DOHH2 (cell line): ENCODE results near the gene PCCA.

Experiments
- H3F3A ChIP-seq: fragments of 200-600 bp; sonication (generic), shearing (Covaris generic); 2 replicates; pipeline ENCODE4 v1.6.0; 2016; ENCODE audit warnings: antibody characterized with exemption, mild to moderate bottlenecking; ENCODE audit not compliant: control insufficient read depth, insufficient read depth
- H3K27ac ChIP-seq: fragments of 200-600 bp; sonication (generic); 2 replicates; pipeline ENCODE4 v1.5.1; 2014; ENCODE audit warnings: low read depth, mild to moderate bottlenecking, low read length, moderate library complexity
- H3K27me3 ChIP-seq: fragments of 200-600 bp; sonication (generic); 2 replicates; pipeline ENCODE4 v1.6.1; 2014; ENCODE audit warnings: mild to moderate bottlenecking, low read length, mixed read lengths; ENCODE audit not compliant: control insufficient read depth
- H3K36me3 ChIP-seq: fragments of 200-600 bp; sonication (generic); 2 replicates; pipeline ENCODE4 v1.6.1; 2014; ENCODE audit warnings: mild to moderate bottlenecking, low read length, moderate library complexity, mixed read lengths; ENCODE audit not compliant: control insufficient read depth
- H3K4me1 ChIP-seq: fragments of 200-600 bp; sonication (generic); 2 replicates; pipeline ENCODE4 v1.6.1; 2014; ENCODE audit warnings: mild to moderate bottlenecking, low read length, mixed read lengths; ENCODE audit not compliant: control insufficient read depth
- H3K4me2 ChIP-seq: fragments of 200-600 bp; sonication (generic); 2 replicates; pipeline ENCODE4 v1.6.0; 2014; ENCODE audit warnings: mild to moderate bottlenecking, low read length, moderate library complexity
- H3K4me3 ChIP-seq: fragments of 200-600 bp; sonication (generic); 2 replicates; pipeline ENCODE4 v1.5.1; 2014; ENCODE audit warnings: mild to moderate bottlenecking, low read length, mixed read lengths
- H3K79me2 ChIP-seq: fragments of 200-600 bp; sonication (generic); 2 replicates; pipeline ENCODE4 v1.6.1; 2014; ENCODE audit warnings: mild to moderate bottlenecking, low read length, mixed read lengths; ENCODE audit not compliant: control insufficient read depth
- H3K9me2 ChIP-seq: fragments of 200-600 bp; sonication (generic); replicated peaks from 2 replicates; pipeline ENCODE4 v1.6.1; 2014; ENCODE audit warnings: mild to moderate bottlenecking, low read length, mixed read lengths; ENCODE audit not compliant: control insufficient read depth
- H3K9me3 ChIP-seq: fragments of 200-600 bp; sonication (generic); 2 replicates; pipeline ENCODE4 v1.6.1; 2014; ENCODE audit warnings: antibody characterized with exemption, low read length, mixed read lengths; ENCODE audit not compliant: control insufficient read depth, insufficient read depth
- H4K20me1 ChIP-seq: fragments of 200-600 bp; sonication (generic); 2 replicates; pipeline ENCODE4 v1.6.0; 2014; ENCODE audit warnings: low read depth, mild to moderate bottlenecking, antibody characterized with exemption, low read length, moderate library complexity; ENCODE audit not compliant: control insufficient read depth, insufficient read depth
- CTCF ChIP-seq: fragments of 200-600 bp; sonication (generic); IDR thresholded peaks from one replicate; pipeline ENCODE4 v1.5.1; 2014; ENCODE audit warnings: antibody characterized with exemption, mild to moderate bottlenecking, low read depth, low read length; ENCODE audit not compliant: poor library complexity, severe bottlenecking
- EZH2phosphoT487 ChIP-seq: fragments of 200-600 bp; sonication (generic); IDR thresholded peaks from 2 replicates; pipeline ENCODE4 v1.6.1; 2017; ENCODE audit warnings: borderline replicate concordance, mild to moderate bottlenecking, antibody characterized with exemption, low read length, moderate library complexity, mixed read lengths

Gene PCCA

DNA sequence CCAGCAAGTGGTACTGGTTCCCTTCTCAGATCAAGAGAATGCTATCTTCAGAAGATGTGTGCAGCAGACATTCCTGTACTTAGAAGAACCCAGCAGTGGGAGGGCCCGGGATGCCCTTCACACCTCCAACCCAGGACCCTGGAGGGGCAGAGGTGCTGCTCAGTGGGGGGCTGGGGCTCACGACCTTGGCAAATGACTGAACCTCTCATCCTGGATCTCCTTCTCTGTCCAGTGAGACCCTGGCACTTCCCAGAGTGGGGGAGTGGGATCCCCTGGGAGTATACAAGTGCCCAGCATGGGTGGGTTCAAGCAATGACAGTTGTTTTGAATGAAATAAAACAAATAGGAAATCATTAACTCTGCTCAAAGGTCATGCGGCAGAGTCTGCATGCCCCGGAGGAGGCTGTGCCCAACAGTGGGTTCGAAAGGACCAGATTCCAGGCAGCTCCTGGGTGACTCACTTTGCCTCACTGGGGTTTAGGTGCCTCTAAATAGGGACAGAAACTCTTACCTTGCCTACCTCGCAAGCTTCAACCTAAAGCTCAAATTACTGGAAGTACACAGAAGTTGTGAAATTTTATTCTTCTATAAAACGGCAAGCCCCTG is 472.8 kb downstream of the PCCA start:
- H3K36me3 ChIP-seq, result no peaks in the 10 kb centered on the region
- no peaks in the 10 kb centered on the region for H3K9me2 ChIP-seq
- H3K4me2 ChIP-seq, result no peak overlapping the region
- H3K9me3 ChIP-seq, result no peaks in the 10 kb centered on the region
- no peaks in the 10 kb centered on the region for H4K20me1 ChIP-seq
- no peaks in the 10 kb centered on the region for H3K27me3 ChIP-seq
- no peak for TF ChIP-seq CTCF
- TF ChIP-seq EZH2phosphoT487, result no peak
- no peak overlapping the region for H3K4me3 ChIP-seq
- no peak overlapping the region for H3K27ac ChIP-seq
- H3K79me2 ChIP-seq, result no peaks in the 10 kb centered on the region
- H3K4me1 ChIP-seq, result no peaks in the 10 kb centered on the region
- no peaks in the 10 kb centered on the region for H3F3A ChIP-seq

GRCh38 chr13:100563779-100564178 is 474.9 kb downstream of the PCCA start:
- no peaks in the 10 kb centered on the region for H3K36me3 ChIP-seq

GRCh38 chr13:100564444-100565223 is 475.7 kb downstream of the PCCA start:
- no peaks in the 10 kb centered on the region for H3F3A ChIP-seq
- H3K9me2 ChIP-seq, result no peaks in the 10 kb centered on the region
- H4K20me1 ChIP-seq, result no peaks in the 10 kb centered on the region
- no peaks in the 10 kb centered on the region for H3K36me3 ChIP-seq
- H3K4me3 ChIP-seq, result no peak overlapping the region
- no peaks in the 10 kb centered on the region for H3K27me3 ChIP-seq
- no peak overlapping the region for H3K27ac ChIP-seq
- no peak overlapping the region for H3K4me2 ChIP-seq
- TF ChIP-seq CTCF (no peak), EZH2phosphoT487 (no peak)
- no peaks in the 10 kb centered on the region for H3K4me1 ChIP-seq
- no peaks in the 10 kb centered on the region for H3K9me3 ChIP-seq
- no peaks in the 10 kb centered on the region for H3K79me2 ChIP-seq

More at GRCh38 chr13:100563779-100564178, 474.9 kb downstream of the PCCA start:
- H3K4me3 ChIP-seq, result no peak overlapping the region
- no peaks in the 10 kb centered on the region for H3K27me3 ChIP-seq
- H3F3A ChIP-seq, result no peaks in the 10 kb centered on the region
- no peaks in the 10 kb centered on the region for H3K9me2 ChIP-seq
- no peaks in the 10 kb centered on the region for H3K79me2 ChIP-seq
- H3K27ac ChIP-seq, result no peak overlapping the region
- TF ChIP-seq CTCF (no peak), EZH2phosphoT487 (no peak)
- H3K9me3 ChIP-seq, result no peaks in the 10 kb centered on the region
- no peak overlapping the region for H3K4me2 ChIP-seq
- H4K20me1 ChIP-seq, result no peaks in the 10 kb centered on the region
- no peaks in the 10 kb centered on the region for H3K4me1 ChIP-seq
